ENCODE measurements around the gene SLC9A8.

DNA sequence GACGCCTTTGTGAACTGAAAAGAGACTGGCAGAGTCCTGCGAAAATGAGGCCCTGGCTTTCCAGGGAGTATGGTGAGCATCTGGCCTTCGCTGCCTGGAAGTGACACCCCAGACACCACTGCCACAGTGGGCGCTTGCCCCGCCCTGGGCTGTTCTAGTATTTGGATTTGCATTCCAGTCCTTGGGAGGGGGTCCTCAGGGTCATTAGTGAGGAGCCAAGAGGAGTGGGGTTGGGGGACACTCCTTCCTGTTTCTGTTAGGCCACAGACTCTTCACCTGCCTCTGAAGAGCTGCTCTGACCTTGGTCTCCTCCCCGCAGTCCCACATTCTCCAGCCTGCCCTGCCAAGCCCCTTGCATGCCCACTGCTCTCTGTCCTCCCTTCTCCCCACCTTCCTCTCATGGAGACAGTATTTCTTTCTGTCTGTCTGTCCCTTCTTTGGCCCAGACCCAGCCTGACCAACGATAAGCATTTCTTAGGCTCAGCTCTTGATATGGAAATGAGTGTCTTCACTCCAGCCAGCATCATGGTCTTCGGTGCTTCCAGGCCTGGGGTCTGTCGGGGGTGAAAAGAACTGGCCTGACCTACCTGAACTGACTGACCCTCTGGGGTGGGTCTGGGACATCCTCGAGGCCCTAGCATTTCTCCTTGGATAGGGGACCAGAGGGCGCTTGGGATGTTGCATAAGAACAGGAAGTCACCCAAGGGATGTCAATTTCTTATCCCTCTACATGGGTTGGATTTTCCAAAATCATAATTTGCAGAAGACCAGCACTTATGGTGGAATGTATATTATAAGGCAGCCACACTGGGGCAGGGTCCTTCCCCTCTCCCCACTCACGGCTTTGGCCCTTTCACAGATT is 19.4 kb downstream of the SLC9A8 start:
- TF ChIP-seq GATA2 (IDR thresholded peaks at IDR 0.05; ENCODE audit: low read depth, low read length): no peak
- TF ChIP-seq GATA3 (IDR thresholded peaks at IDR 0.05; ENCODE audit: low read depth, low read length): no peak

Measured in SH-SY5Y (cell line).